ELR (cell line): ENCODE data around the gene SUPT5H.

ENCODE experiments used
- DNase-seq: peaks from one replicate; pipeline ENCODE4 v3.0.0-alpha.2; 2015; ENCODE audit warnings: low read depth

The SUPT5H gene

DNA sequence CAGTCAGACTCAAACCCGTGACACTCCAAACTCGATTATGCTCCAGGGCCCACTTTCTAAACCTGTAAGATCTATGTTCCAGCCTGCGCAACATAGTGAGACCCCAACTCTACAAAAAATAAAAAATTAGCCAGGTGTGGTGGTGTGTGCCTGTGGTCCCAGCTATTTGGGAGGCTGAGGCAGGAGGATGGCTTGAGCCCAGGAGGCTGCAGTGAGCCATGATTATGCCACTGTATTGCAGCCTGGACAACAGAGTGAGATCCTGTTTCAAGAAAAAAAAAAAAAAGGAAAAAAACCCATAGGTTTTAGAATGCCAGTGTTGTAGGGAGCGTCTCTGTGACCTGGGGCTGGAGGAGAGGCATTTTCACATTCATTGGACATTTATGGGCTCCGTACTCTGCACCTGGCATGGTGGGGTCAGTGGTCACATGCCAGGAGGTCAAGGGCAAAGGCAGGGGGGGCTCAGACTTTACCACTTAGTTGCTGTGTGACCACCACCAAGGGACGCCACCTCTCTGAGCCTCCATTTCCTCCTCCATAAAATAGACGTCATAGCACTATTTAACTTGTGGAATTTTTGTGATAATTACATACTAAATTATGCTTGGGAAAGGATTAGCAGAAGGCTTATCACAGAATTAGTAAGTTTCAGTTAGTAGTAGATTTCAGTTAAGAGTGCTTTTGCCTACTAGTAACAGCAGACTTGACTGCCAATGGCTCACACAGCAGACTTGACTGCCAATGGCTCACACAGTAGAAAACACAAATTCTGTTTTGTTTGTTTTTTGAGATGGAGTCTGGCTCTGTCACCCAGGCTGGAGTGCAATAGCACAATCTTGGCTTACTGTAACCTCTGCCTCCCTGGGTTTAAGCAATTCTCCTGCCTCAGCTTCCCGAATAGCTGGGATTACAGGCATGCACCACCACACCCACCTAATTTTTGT, 75.4 kb downstream of the SUPT5H start:
- DNase-seq = no peak

DNA sequence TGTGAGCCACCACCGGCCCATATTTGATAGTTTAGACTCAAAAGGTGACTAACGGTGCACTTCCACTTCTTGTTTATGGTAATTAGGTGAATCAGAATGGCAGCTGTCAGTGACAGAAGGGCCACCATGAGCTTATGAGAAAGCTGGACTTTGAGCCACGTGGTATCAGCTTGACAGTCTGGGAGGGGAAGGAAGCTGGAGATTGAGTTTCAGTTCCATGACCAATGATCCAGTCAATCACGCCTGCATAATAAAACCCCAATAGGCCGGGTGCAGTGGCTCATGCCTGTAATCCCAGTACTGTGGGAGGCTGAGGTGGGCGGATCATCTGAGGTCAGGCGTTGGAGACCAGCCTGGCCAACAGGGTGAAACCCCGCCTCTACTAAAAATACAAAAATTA, 79.1 kb downstream of the SUPT5H start:
- no peak for DNase-seq

DNA sequence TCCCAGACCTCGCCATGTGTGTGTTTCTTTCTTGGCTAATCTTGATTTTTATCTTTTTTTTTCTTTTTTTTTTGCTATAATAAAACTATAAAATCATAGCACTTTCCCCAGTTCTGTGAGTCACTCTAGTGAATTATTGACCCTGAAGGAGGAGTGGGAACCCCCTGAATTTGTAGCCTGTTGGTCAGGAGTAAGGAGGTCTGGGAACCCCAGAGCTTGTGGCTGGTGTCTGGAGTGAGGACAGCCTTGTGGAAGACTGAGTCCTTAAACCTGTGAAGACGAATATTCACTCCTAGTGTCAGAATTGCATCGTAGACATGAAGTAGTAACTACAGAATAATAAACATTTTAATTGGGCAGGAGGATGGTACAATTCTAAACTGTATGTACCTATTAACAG, 79.8 kb downstream of the SUPT5H start:
- DNase-seq = no peak
